Measurements from ENCODE around the gene GRAMD2B. TPM values are rescaled to one million over a fixed set of nuclear protein-coding genes. Genes with fewer than 3 reads are reported as not detected.

The GRAMD2B gene
- total RNA-seq, 1 experiment from 2014 or later: 11.1 TPM

DNA sequence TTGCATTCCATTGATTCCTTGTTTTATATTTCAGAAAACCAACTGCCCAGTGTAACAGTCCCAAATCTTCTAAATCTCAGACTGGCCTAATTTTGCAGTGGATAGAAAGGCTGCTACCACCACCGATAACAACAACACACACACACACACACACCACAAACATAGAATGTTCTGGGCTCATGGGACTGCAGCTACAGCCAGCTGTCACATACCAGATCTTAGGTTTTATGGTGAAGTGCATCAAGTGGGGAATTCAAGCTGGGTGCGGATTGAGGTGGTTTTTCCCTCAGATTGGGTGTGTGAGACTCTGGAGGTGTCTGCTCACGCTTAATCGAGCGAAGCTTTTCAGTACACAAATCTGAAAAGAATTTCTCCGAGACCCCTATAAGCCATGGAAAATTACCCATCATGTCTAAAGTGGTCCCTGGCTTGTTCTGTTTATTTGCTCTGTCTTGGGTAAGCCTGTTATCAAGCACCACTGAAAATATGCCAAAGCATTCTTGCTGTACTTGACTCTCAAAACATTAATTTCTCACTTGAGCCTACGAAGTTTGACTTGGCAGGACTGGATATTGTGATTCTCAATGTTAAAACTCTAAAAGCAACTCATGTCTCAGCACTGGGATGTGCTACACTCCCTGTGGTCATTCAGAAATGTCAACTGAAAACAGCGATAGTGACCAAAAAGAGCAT is 100.8 kb downstream of the GRAMD2B start:
- TF ChIP-seq, protein P1, sequence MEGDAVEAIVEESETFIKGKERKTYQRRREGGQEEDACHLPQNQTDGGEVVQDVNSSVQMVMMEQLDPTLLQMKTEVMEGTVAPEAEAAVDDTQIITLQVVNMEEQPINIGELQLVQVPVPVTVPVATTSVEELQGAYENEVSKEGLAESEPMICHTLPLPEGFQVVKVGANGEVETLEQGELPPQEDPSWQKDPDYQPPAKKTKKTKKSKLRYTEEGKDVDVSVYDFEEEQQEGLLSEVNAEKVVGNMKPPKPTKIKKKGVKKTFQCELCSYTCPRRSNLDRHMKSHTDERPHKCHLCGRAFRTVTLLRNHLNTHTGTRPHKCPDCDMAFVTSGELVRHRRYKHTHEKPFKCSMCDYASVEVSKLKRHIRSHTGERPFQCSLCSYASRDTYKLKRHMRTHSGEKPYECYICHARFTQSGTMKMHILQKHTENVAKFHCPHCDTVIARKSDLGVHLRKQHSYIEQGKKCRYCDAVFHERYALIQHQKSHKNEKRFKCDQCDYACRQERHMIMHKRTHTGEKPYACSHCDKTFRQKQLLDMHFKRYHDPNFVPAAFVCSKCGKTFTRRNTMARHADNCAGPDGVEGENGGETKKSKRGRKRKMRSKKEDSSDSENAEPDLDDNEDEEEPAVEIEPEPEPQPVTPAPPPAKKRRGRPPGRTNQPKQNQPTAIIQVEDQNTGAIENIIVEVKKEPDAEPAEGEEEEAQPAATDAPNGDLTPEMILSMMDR (IDR thresholded peaks at IDR 0.05; ENCODE audit: unreplicated experiment): no peak
- Mint-ChIP-seq H3K4me1 (ENCODE audit: insufficient read depth, unreplicated experiment) (peaks cover 21% of the 10 kb centered on the region), H3K27ac (ENCODE audit: low read depth, unreplicated experiment) (no peak overlapping the region), H3K4me3 (ENCODE audit: unreplicated experiment) (no peak overlapping the region), H3K9me3 (ENCODE audit: unreplicated experiment) (no peaks in the 10 kb centered on the region), H3K27me3 (ENCODE audit: insufficient read depth, unreplicated experiment) (no peaks in the 10 kb centered on the region), H3K36me3 (ENCODE audit: insufficient read depth, unreplicated experiment) (peaks cover 4% of the 10 kb centered on the region)
- ChIA-PET POLR2A (interaction anchor here (0.6 to 1.4 kb wide), 3 partner anchors 15 to 1124 kb away, joined by 3 to 4 read pairs (median 3); no protein-coding TSS in a partner anchor), CTCF (interaction anchor here (0.7 kb wide), 1 partner anchor 183 kb away, joined by 3 read pairs; no protein-coding TSS in a partner anchor)
- DNase-seq (ENCODE audit: unreplicated experiment): no peak
- BruUV-seq (replicated peaks): no TSS peak
- intact Hi-C loops (cut with micrococcal nuclease): no loop called here

DNA sequence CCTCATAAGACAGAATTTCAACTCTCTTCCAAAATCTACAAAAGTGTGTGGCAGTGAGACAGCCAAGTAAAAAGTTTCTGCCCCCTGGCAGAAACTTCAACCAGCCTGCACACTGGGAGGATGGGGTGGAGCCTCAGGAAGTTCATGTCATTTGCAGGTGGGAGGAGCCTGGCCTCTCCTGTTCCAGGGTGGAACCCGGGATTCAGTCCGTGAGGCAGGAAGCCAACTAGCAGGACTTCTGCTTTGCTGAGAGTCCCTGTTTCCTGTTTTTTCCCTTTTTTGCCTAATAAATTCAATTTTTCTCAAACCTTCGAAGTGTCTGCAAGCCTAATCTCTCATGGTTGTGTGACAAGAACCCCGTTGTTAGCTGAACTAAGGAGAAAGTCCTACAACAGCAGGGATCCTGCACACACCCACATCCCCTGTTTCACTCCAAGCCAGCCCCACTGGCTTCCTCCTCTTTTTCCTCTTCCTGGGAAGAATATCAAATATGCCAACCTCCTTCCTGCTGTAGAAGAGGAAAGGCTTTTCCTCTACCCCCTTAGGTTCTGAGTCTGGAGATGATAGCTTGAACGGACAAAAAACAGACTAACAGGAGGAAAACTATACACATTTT is 102.5 kb downstream of the GRAMD2B start:
- Mint-ChIP-seq H3K4me1 (ENCODE audit: insufficient read depth, unreplicated experiment) (peaks cover 8% of the 10 kb centered on the region), H3K27ac (ENCODE audit: low read depth, unreplicated experiment) (no peak overlapping the region)
- intact Hi-C loops (cut with micrococcal nuclease): no loop called here

DNA sequence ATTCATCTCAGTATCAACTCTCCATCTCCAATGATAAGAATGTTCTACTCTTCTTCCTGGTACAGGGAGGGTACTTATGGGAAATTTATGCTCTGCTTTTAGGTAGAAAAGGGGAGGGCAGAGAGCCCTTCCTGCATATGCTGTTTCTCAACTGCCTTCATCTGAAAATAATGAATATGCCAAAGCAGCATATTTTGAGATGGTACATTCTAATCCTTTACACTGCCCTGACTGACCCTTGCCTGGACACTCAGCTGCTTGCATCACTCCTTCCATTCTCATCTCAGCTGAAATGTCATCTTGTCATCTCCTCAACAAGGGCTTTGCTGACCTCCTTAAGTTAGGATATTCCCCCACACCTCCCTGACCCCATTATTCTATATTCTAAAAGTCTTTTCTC is 103.3 kb downstream of the GRAMD2B start:
- Mint-ChIP-seq H3K4me1 (ENCODE audit: insufficient read depth, unreplicated experiment) (peaks cover 8% of the 10 kb centered on the region), H3K27me3 (ENCODE audit: insufficient read depth, unreplicated experiment) (no peaks in the 10 kb centered on the region), H3K36me3 (ENCODE audit: insufficient read depth, unreplicated experiment) (peaks cover 4% of the 10 kb centered on the region), H3K9me3 (ENCODE audit: unreplicated experiment) (no peaks in the 10 kb centered on the region), H3K27ac (ENCODE audit: low read depth, unreplicated experiment) (no peak overlapping the region), H3K4me3 (ENCODE audit: unreplicated experiment) (no peak overlapping the region)
- ChIA-PET CTCF (interaction anchor here (1.0 to 2.0 kb wide), 3 partner anchors 68 to 174 kb away, joined by 4 to 6 read pairs (median 5); partner anchors contain the start of gene ALDH7A1), POLR2A (interaction anchor here (2.1 kb wide), 1 partner anchor 10 kb away, joined by 7 read pairs; no protein-coding TSS in a partner anchor)
- no peak for DNase-seq (ENCODE audit: unreplicated experiment)
- intact Hi-C loops (cut with micrococcal nuclease): no loop called here
- BruUV-seq (replicated peaks): no TSS peak
- TF ChIP-seq, protein P1 (IDR thresholded peaks at IDR 0.05; ENCODE audit: unreplicated experiment): no peak

More for the DNA sequence above, 102.5 kb downstream of the GRAMD2B start:
- H3K36me3 Mint-ChIP-seq (ENCODE audit: insufficient read depth, unreplicated experiment): peaks cover 4% of the 10 kb centered on the region
- H3K9me3 Mint-ChIP-seq (ENCODE audit: unreplicated experiment): no peaks in the 10 kb centered on the region
- no peaks in the 10 kb centered on the region for H3K27me3 Mint-ChIP-seq (ENCODE audit: insufficient read depth, unreplicated experiment)
- ChIA-PET POLR2A (no interaction called here), CTCF (interaction anchor here (0.6 to 1.1 kb wide), 2 partner anchors 169 to 174 kb away, joined by 5 to 6 read pairs; no protein-coding TSS in a partner anchor)
- H3K4me3 Mint-ChIP-seq (ENCODE audit: unreplicated experiment): no peak overlapping the region
- DNase-seq (ENCODE audit: unreplicated experiment): peak; percentile 59
- TF ChIP-seq, protein P1 (IDR thresholded peaks at IDR 0.05; ENCODE audit: unreplicated experiment): no peak
- no TSS peak for BruUV-seq (replicated peaks)

DNA sequence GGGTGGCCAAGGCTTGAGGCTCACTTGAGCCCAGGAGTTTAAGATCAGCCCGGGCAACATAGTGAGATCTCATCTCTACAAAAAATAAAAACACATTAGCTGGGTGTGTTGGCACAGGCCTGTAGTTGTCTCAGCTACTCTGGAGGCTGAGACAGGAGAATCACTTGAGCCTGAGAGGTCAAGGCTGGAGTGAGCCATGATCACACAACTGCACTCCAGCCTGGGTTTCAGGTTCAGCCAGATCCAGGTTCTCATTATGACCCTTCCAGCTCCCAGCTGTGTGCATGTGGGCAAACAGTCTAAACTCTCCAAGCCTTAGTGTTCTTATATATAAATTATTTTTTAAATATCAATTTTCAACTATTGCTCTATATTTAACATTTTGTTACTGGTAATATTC is 103.9 kb downstream of the GRAMD2B start:
- no peak overlapping the region for H3K27ac Mint-ChIP-seq (ENCODE audit: low read depth, unreplicated experiment)
- peaks cover 8% of the 10 kb centered on the region for H3K4me1 Mint-ChIP-seq (ENCODE audit: insufficient read depth, unreplicated experiment)
- H3K4me3 Mint-ChIP-seq (ENCODE audit: unreplicated experiment): no peak overlapping the region
- POLR2A ChIA-PET: interaction anchor here (0.6 to 2.1 kb wide), 4 partner anchors 8 to 104 kb away, joined by 3 to 7 read pairs (median 4); partner anchors contain the start of gene GRAMD2B
- CTCF ChIA-PET: interaction anchor here (0.6 to 2.0 kb wide), 7 partner anchors 12 to 189 kb away, joined by 3 to 7 read pairs (median 4); partner anchors contain the start of genes ALDH7A1 and PHAX
- intact Hi-C loops (cut with micrococcal nuclease): no loop called here
- TF ChIP-seq, protein P1 (IDR thresholded peaks at IDR 0.05; ENCODE audit: unreplicated experiment): no peak
- no peaks in the 10 kb centered on the region for H3K9me3 Mint-ChIP-seq (ENCODE audit: unreplicated experiment)
- H3K27me3 Mint-ChIP-seq (ENCODE audit: insufficient read depth, unreplicated experiment): no peaks in the 10 kb centered on the region
- peaks cover under 1% of the 10 kb centered on the region for H3K36me3 Mint-ChIP-seq (ENCODE audit: insufficient read depth, unreplicated experiment)
- BruUV-seq (replicated peaks): no TSS peak
- DNase-seq (ENCODE audit: unreplicated experiment): no peak
